ES-I3 (cell line): ENCODE data around the gene LVRN.

Experiments
- H3K36me3 ChIP-seq: 2 replicates; pipeline ENCODE4 v1.6.1; 2013; ENCODE audit warnings: mild to moderate bottlenecking, low read length, control low read depth, moderate library complexity; ENCODE audit not compliant: insufficient read depth
- H3K4me1 ChIP-seq: 2 replicates; pipeline ENCODE4 v1.6.1; 2013; ENCODE audit warnings: mild to moderate bottlenecking, control low read depth, low read length; ENCODE audit not compliant: insufficient read depth
- H3K9ac ChIP-seq: 2 replicates; pipeline ENCODE4 v1.6.1; 2013; ENCODE audit warnings: low read depth, mild to moderate bottlenecking, low read length, moderate library complexity
- H3K9me3 ChIP-seq: 2 replicates; pipeline ENCODE4 v1.6.1; 2013; ENCODE audit warnings: mild to moderate bottlenecking, low read length, moderate library complexity; ENCODE audit not compliant: control insufficient read depth, insufficient read depth

LVRN gene

DNA sequence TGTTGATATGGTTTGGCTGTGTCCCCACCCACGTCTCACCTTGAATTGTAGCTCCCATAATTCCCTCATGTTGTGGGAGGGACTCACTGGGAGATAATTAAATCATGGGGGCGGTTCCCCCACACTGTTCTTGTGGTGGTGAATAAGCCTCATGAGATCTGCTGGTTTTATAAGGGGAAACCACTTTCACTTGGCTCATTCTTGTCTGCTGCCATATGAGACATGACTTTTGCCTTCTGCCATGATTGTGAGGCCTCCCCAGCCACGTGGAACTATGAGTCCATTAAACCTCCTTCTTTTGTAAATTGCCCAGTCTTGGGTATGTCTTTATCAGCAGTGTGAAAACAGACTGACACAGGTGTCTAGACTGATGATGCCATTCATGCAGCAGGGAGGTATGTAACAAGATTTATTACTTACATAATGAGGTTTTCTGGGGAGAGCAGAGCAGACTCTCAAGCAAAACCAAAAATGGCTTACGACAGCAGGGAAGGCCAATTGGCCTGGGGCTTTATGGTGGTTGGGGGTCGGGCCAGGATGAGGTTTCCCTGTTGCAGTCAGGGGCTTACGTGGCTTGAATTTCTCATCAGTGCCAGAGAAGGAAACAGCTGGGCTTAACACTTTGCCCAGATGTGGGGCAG lies 113.0 kb downstream of the LVRN start:
- Histone ChIP-seq H3K4me1 (no peaks in the 10 kb centered on the region), H3K36me3 (no peaks in the 10 kb centered on the region), H3K9ac (no peak overlapping the region), H3K9me3 (no peaks in the 10 kb centered on the region)

DNA sequence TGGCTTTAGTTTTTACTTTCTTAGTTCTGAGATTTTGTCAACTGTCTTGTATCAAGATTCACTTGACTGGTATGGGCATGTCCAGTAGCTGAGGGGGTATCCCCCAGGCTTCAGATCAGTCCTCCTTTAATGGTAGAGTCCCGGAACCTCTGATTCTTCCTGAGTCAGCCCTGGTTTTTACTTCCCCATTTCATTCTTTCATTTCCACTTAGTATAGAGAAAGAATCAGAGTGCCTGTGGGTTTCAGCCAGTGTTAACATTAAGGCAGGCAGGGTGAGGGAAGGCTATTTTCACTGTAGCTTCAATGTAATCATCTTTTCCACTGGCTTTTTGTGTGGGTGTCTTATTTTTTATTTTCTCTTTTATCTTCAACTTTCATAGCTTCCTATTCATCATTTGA lies 114.2 kb downstream of the LVRN start:
- Histone ChIP-seq H3K9ac (no peak overlapping the region), H3K9me3 (no peaks in the 10 kb centered on the region)

More for the DNA sequence above, 114.2 kb downstream of the LVRN start:
- Histone ChIP-seq H3K36me3 (no peaks in the 10 kb centered on the region), H3K4me1 (no peaks in the 10 kb centered on the region)
